Measurements from ENCODE around the gene QSOX1. TPM values are rescaled to one million over a fixed set of nuclear protein-coding genes. Genes with fewer than 3 reads are reported as not detected.

The QSOX1 gene
- total and polyA plus RNA-seq, 2 donors (not counting 3 experiments of a cell fraction or from before 2014, with no cell fraction given): 256 to 415 TPM

GRCh38 chr1:180173952-180174351 lies 19.3 kb downstream of the QSOX1 start:
- CTCF ChIA-PET: interaction anchor here (1.4 to 8.9 kb wide), 3 partner anchors 13 to 359 kb away, joined by 3 to 177 read pairs (median 7); no protein-coding TSS in a partner anchor
- Histone ChIP-seq H3K4me2 (ENCODE audit: insufficient read depth, low read length) (no peak overlapping the region), H3K27me3 (ENCODE audit: control insufficient read depth in 2 of 2, insufficient read depth in 2 of 2, low read length in 2 of 2) (no peaks in the 10 kb centered on the region), H3K4me1 (ENCODE audit: control insufficient read depth, extremely low read depth, insufficient read depth, low read length) (no peaks in the 10 kb centered on the region), H3K79me2 (ENCODE audit: control insufficient read depth, insufficient read depth, low read length) (no peaks in the 10 kb centered on the region), H3K9me3 (replicated peaks; ENCODE audit: control insufficient read depth, insufficient read depth, low read length) (no peaks in the 10 kb centered on the region), H4K20me1 (replicated peaks; ENCODE audit: control insufficient read depth, extremely low read depth, insufficient read depth, low read length) (no peaks in the 10 kb centered on the region), H3K9ac (replicated peaks; ENCODE audit: extremely low read depth, insufficient read depth, low read length) (no peak overlapping the region), H2AFZ (ENCODE audit: low read depth, low read length) (no peak overlapping the region), H3K9me1 (replicated peaks; ENCODE audit: control insufficient read depth, extremely low read depth, insufficient read depth, low read length) (no peaks in the 10 kb centered on the region), H3K36me3 (ENCODE audit: control insufficient read depth in 2 of 2, extremely low read depth in 1 of 2, insufficient read depth in 2 of 2, low read length in 2 of 2) (peaks cover 2 to 4% of the 10 kb centered on the region in 2 experiments), H3K4me3 (replicated peaks in 1 of 3; ENCODE audit: insufficient read depth in 1 of 3, low read depth in 1 of 3, low read length in 3 of 3) (no peak overlapping the region), H3K27ac (ENCODE audit: insufficient read depth, low read depth, low read length) (no peak overlapping the region)
- dilution Hi-C loops (cut with MboI; ENCODE audit: extremely low pct_ligation_motif_present, low sequenced_read_pairs) (no loop called here), intact Hi-C loops (cut with micrococcal nuclease) (no loop called here)
- POLR2A ChIA-PET: no interaction called here
- TF ChIP-seq POLR2AphosphoS5 (IDR thresholded peaks at IDR 0.05; ENCODE audit: insufficient read depth, low read depth, low read length) (no peak), MYC (IDR thresholded peaks at IDR 0.05; ENCODE audit: low read depth, low read length) (no peak)
- no peak for FAIRE-seq
- DNase-seq (ENCODE audit: low read depth, low spot score): no peak
- BruUV-seq (replicated peaks): no TSS peak

DNA sequence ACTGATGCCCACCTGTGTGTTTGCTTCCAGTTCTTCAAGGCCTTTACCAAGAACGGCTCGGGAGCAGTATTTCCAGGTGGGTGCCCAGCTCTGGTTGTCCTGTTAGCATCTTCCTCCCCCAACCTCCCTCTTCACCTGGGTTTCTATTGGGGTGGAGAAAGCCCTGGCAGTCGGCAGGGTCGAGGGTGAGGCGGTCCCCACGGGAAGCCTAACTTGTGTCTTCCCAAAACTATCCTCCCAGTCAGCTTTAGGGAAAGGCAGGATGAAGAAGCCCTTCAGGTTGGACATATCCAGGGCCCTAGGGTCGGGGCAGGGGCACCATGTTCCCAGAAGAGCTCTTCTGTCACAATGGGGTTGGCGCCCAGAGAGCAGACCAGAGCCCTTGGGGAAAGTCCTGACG lies 20.6 kb downstream of the QSOX1 start:
- Histone ChIP-seq H3K27me3 (ENCODE audit: control insufficient read depth in 2 of 2, insufficient read depth in 2 of 2, low read length in 2 of 2) (no peaks in the 10 kb centered on the region), H3K9me1 (replicated peaks; ENCODE audit: control insufficient read depth, extremely low read depth, insufficient read depth, low read length) (no peaks in the 10 kb centered on the region), H3K4me1 (ENCODE audit: control insufficient read depth, extremely low read depth, insufficient read depth, low read length) (no peaks in the 10 kb centered on the region), H3K79me2 (ENCODE audit: control insufficient read depth, insufficient read depth, low read length) (no peaks in the 10 kb centered on the region), H2AFZ (ENCODE audit: low read depth, low read length) (no peak overlapping the region), H3K9ac (replicated peaks; ENCODE audit: extremely low read depth, insufficient read depth, low read length) (no peak overlapping the region), H3K27ac (ENCODE audit: insufficient read depth, low read depth, low read length) (no peak overlapping the region), H3K9me3 (replicated peaks; ENCODE audit: control insufficient read depth, insufficient read depth, low read length) (no peaks in the 10 kb centered on the region), H4K20me1 (replicated peaks; ENCODE audit: control insufficient read depth, extremely low read depth, insufficient read depth, low read length) (no peaks in the 10 kb centered on the region), H3K4me3 (replicated peaks in 1 of 3; ENCODE audit: insufficient read depth in 1 of 3, low read depth in 1 of 3, low read length in 3 of 3) (no peak overlapping the region), H3K4me2 (ENCODE audit: insufficient read depth, low read length) (no peak overlapping the region), H3K36me3 (ENCODE audit: control insufficient read depth in 2 of 2, extremely low read depth in 1 of 2, insufficient read depth in 2 of 2, low read length in 2 of 2) (peaks cover 4 to 6% of the 10 kb centered on the region in 2 experiments)
- BruUV-seq (replicated peaks): no TSS peak
- DNase-seq (ENCODE audit: low read depth, low spot score) (no peak), FAIRE-seq (no peak)
- TF ChIP-seq, protein P1, sequence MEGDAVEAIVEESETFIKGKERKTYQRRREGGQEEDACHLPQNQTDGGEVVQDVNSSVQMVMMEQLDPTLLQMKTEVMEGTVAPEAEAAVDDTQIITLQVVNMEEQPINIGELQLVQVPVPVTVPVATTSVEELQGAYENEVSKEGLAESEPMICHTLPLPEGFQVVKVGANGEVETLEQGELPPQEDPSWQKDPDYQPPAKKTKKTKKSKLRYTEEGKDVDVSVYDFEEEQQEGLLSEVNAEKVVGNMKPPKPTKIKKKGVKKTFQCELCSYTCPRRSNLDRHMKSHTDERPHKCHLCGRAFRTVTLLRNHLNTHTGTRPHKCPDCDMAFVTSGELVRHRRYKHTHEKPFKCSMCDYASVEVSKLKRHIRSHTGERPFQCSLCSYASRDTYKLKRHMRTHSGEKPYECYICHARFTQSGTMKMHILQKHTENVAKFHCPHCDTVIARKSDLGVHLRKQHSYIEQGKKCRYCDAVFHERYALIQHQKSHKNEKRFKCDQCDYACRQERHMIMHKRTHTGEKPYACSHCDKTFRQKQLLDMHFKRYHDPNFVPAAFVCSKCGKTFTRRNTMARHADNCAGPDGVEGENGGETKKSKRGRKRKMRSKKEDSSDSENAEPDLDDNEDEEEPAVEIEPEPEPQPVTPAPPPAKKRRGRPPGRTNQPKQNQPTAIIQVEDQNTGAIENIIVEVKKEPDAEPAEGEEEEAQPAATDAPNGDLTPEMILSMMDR (IDR thresholded peaks at IDR 0.05; ENCODE audit: extremely low read depth in 1 of 2, insufficient read depth in 1 of 2, low read depth in 1 of 2, low read length in 2 of 2): no peak
- no peak for TF ChIP-seq MYC (IDR thresholded peaks at IDR 0.05; ENCODE audit: low read depth, low read length)
- no peak for TF ChIP-seq FOS (IDR thresholded peaks at IDR 0.05; ENCODE audit: borderline replicate concordance, insufficient read depth, low read length)
- no peak for TF ChIP-seq POLR2AphosphoS5 (IDR thresholded peaks at IDR 0.05; ENCODE audit: insufficient read depth, low read depth, low read length)
- TF ChIP-seq GATA2 (IDR thresholded peaks at IDR 0.05; ENCODE audit: insufficient read depth, insufficient read length, low read depth, low read length): no peak
- no peak for TF ChIP-seq EZH2 (IDR thresholded peaks at IDR 0.05; ENCODE audit: borderline replicate concordance, low read depth, low read length, severe bottlenecking)
- no peak for TF ChIP-seq JUN (IDR thresholded peaks at IDR 0.05; ENCODE audit: borderline replicate concordance, insufficient read depth, insufficient read length, low read depth)
- no peak for TF ChIP-seq POLR2A (IDR thresholded peaks at IDR 0.05; ENCODE audit: low read depth, low read length)
- TF ChIP-seq, protein P2, sequence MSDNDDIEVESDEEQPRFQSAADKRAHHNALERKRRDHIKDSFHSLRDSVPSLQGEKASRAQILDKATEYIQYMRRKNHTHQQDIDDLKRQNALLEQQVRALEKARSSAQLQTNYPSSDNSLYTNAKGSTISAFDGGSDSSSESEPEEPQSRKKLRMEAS (IDR thresholded peaks at IDR 0.05; ENCODE audit: insufficient read depth, insufficient read length): no peak
- CTCF ChIA-PET: interaction anchor here (1.4 to 8.9 kb wide), 3 partner anchors 12 to 308 kb away, joined by 4 to 177 read pairs (median 7); no protein-coding TSS in a partner anchor
- POLR2A ChIA-PET: no interaction called here
- intact Hi-C loops (cut with micrococcal nuclease): no loop called here
- dilution Hi-C loops (cut with MboI; ENCODE audit: extremely low pct_ligation_motif_present, low sequenced_read_pairs): no loop called here

Measured in endothelial cell of umbilical vein (primary cell).